Astrocyte (in vitro differentiated cells and primary cell): Measurements from ENCODE around the gene CRNKL1.

Source experiments
- CTCF ChIP-seq: IDR thresholded peaks from 2 replicates; pipeline ENCODE4 v1.5.1; 2011; ENCODE audit warnings: low read depth, mild to moderate bottlenecking, inconsistent platforms, low read length, moderate library complexity; ENCODE audit not compliant: insufficient read depth
- EZH2 ChIP-seq: IDR thresholded peaks from 2 replicates; pipeline ENCODE4 v1.6.1; 2012; ENCODE audit warnings: mild to moderate bottlenecking, low read length, inconsistent platforms; ENCODE audit not compliant: insufficient read depth

DNA sequence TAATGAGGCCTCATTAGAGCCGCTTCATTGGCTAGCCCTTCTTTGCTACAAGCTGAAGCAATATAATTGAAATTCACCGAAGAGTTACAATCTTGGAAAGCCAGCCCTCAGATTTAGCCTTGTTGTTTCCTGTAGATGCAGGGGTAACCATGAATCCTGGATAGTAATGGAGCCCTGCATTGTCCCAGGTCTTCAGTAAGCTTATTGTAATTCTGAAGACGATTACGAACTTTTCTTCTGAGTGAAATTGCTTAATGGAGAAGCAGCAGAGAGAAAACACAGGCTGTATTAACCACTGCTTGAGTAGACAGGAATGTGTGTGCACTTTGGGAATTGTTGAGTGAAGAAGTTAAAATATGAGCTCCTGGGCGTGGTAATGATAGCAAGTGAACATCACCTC, 61.4 kb downstream of the CRNKL1 start:
- TF ChIP-seq CTCF (no peak), EZH2 (no peak)
